Left kidney (tissue), 2 donors: Measurements from ENCODE around the gene FAM209B. TPM values are rescaled to one million over a fixed set of nuclear protein-coding genes. Genes with fewer than 3 reads are reported as not detected.
"Not testable (repeated sequence)": the region's sequence is repeated elsewhere in the genome, so short reads cannot be mapped to it uniquely, and the experiment has no call there.

Experiments
- DNase-seq: peaks from one replicate; pipeline ENCODE4 v3.0.0-alpha.2; 2013
- polyA plus RNA-seq: library from polyadenylated mRNA; unstranded; fragments of 120-200 nt; gene quantifications from one replicate; pipeline ENCODE4 v1.2.1, GENCODE V29; 2013; ENCODE audit not compliant: insufficient read length

The FAM209B gene
- polyA plus RNA-seq, 1 donor = 0.55 TPM

DNA sequence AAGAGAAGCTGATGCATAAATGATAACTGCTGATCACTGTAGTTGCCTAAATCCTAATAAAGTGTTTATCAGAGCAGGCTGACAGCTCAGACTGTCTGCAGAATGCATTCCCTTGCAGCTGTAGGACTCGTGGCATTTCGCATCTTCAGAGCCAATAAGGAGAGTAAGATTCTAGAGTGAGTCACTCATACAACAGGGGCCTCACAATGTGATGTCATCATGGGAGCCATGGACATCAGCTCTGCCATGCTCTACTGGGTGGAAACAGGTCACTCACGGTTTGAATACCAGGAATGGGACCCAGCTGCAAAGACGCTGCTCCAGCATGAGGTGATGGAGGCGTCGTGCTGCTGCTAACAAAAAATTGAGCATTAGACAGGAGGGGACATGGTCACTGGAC lies 7.4 kb downstream of the FAM209B start:
- no peak for DNase-seq

- no peak for DNase-seq
Measured at GRCh38 chr20:56542489-56543030, 9.5 kb downstream of the FAM209B start.

GRCh38 chr20:56551571-56551970 lies 18.5 kb downstream of the FAM209B start:
- DNase-seq = no peak

GRCh38 chr20:56552911-56553629 lies 20.0 kb downstream of the FAM209B start:
- DNase-seq = no peak

DNA sequence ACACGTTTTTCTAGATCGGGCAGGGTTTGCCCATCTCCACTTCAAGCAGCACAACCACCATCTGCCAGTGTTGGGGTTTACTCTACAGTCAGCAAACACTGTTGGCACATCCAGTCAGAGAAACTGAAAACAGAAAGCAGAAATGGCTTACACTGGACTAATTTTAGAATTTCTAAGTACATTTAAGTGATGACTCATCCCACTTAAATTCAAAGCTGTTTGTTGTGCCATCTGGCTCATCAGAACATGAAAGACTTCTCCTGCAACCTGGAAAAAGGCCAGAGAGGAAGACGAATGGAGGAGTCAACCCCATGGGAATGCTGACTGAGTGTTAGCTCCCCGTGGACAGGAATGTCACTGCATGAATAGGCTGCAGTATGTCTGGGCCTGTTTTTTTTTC lies 21.8 kb downstream of the FAM209B start:
- DNase-seq = no peak

- DNase-seq = no peak
Measured at GRCh38 chr20:56558968-56559367, 25.9 kb downstream of the FAM209B start.

DNA sequence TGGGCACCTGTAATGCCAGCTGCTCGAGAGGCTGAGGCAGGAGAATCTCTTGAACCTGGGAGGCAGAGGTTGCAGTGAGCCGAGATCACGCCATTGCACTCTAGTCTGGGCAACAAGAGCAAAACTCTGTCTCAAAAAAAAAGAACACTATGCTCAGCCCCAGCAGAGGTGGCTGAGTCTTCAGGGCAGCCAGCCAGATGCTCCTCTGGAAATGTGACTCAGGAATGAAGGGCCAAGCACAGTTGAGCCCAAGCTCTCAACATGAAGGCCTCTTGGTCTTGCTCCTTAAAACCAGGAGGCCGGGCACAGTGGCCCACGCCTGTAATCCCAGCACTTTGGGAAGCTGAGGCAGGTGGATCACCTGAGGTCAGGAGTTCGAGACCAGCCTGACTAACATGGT lies 31.5 kb downstream of the FAM209B start:
- DNase-seq = not testable (repeated sequence)

DNA sequence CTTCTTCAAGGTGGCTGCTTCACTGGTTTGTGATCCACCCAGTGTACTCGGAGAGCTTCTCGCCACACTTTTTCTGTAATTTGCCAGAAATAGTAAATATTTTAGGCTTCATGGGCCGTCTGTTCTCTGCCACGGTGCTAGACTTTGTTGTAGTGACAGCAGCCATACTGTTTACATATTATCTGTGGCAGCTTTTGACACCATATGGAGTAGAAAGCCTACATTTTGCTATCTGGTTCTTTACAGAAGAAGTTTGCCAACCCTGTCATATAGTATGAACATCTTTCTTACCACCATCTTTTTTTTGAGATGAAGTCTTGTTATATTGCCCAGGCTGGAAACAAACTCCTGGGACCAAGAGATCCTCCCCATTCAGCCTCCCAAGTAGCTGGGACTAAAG lies 32.5 kb downstream of the FAM209B start:
- DNase-seq = no peak

GRCh38 chr20:56566621-56567020 lies 33.6 kb downstream of the FAM209B start:
- DNase-seq = no peak

DNA sequence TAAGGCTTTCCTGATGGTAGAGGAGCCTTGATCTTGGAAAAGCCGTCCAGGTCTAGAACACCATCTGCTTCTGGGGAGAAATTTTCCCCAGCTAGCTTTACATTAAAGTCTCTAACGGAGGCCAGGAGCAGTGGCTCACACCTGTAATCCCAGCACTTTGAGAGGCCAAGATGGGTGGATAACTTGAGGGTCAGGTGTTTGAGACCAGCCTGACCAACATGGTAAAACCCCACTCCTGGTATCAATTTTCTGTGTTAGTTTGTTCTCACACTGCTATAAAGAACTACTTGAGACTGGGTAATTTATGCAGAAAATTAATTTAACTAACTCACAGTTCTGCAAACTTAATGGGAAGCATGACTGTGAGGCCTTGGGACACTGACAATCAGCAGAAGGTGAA lies 37.8 kb downstream of the FAM209B start:
- DNase-seq = no peak

GRCh38 chr20:56572172-56572571 lies 39.1 kb downstream of the FAM209B start:
- DNase-seq = no peak

DNA sequence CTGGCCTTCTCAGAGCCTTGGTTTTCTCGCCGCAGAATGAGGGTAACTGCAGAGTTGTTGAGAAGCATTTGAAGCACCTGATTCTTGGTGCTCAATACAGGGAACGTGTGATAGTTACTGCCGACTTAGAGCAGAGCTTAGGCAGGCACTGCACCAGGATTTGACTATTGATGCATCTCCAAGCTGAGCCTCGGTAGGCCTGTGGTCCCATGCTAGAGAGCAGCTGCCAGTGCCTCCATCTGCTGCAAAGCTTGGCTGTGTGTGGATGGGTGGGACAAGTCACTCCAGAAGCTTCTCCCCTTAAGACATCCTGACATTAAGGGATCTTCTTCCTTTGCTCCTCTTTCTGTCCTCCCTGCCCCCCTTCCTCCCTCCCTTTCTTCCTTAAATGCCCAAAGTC lies 40.9 kb downstream of the FAM209B start:
- no peak for DNase-seq

DNA sequence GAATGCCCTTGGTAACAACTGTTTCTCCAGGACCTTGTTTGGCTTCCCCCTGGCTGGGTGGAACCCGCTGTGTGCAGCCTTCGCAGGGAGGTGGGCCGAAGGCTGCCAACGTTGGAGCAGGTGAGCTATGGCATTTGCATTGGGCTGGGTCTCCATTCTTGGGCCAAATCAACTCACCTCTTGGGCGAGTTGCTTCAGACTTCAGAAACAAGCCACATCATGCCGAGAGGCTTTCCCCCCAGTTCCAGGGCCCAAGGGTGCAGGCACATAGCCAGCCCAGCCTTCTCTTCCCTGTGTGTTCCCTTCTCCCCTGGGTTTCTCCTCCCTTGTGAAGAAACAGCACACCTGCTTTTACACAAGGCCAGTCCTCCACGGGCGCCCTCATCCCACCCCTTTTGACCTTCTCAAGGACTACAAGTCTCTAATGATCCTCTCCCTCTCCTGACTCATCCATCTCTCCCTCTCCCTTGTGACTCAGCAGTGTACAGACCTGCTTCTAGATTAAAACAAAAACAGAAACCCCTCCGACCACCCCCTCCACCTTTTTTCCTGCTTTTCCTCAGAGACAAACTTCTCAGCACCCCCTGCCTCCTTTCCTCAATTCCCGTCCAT lies 41.6 kb downstream of the FAM209B start:
- DNase-seq = no peak

DNA sequence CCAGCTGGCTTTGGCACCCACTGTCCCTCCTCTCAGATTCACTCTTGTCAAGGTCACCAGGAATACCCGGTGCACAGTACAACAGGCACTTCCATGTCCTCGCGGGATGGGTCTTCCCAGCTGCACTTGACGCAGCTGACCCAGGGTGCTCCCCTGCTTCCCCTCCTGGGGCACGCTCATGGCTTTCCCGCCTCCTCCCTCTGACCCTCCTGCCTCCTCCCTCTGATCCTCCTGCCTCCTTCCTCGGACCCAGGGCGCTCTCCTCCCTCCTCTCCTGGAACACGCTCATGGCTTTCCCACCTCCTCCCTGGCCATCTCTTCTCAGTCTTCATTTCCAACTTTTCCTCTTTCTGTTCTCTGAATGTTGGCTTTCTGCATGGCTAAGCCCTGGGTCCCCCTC lies 42.1 kb downstream of the FAM209B start:
- no peak for DNase-seq

DNA sequence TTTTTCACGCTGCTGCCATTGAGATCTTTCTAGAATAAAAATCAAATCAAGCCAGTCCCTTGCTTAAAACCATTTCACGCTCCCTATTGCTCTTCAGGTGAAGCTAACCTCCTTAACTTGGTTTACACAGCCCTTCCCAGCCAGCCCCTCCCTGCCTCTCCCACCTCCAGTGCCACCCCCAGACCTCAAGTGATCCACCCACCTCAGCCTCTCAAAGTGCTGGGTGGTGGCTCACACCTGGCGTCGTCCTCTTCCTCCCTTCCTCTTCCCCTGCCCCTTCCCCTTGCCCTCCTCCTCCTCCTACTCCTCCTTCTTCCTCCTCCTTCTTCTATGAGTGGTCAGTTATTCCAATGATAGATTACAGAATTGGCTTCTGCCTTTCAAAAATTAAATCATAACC lies 42.9 kb downstream of the FAM209B start:
- no peak for DNase-seq

DNA sequence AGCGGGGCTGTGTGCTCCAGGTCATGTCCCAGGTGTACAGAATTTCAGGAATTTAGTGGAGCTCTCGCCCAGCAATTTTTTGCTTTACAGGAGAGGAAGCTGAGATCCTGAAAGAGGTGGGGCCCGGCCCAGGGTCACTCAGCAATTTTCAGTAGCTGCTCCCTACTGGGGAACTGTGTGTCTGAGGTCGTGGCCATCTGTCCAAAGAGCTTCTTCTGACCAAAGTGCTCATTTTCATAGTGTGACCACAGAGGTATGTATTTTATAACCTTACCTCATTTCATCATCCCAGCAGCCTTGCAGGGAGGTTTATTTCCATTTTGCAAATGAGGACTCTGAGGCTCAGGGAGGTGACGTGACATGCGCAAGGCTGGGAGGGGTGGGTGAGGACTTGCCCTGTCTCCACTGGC lies 46.3 kb downstream of the FAM209B start:
- no peak for DNase-seq

GRCh38 chr20:56580226-56580625 lies 47.2 kb downstream of the FAM209B start:
- no peak for DNase-seq

- DNase-seq = no peak
Measured at GRCh38 chr20:56581701-56582100, 48.7 kb downstream of the FAM209B start.

DNA sequence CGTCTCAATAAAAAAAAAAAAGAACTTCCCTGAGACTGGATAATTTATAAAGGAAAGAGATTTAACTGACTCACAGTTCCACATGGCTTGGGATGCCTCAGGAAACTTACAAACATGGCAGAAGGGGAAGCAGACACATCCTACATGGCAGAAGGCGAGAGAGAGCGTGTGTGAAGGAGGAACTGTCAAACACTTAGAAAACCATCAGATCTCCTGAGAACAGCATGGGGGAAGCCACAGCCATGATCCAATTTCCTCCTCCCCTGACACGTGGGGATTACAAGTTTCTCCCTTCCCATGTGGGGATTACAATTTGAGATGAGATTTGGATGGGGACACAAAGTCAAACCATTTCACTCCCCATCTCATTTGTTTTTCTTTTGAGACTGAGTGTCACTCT lies 49.5 kb downstream of the FAM209B start:
- no peak for DNase-seq

- DNase-seq = no peak
Measured at GRCh38 chr20:56584916-56585315, 51.9 kb downstream of the FAM209B start.
